ENCODE measurements around the gene P2RX5. TPM values are rescaled to one million over a fixed set of nuclear protein-coding genes. Genes with fewer than 3 reads are reported as not detected.
A peak's percentile ranks its signal among the peaks of the same experiment; 100 is the strongest.
"Not testable (repeated sequence)": the region's sequence is repeated elsewhere in the genome, so short reads cannot be mapped to it uniquely, and the experiment has no call there.

The P2RX5 gene
- total and polyA plus RNA-seq, 2 experiments from 2014 or later: 0.09 to 0.46 TPM

- Histone ChIP-seq H3K4me3 (no peak overlapping the region), H3K27ac (no peak overlapping the region), H3K36me3 (no peaks in the 10 kb centered on the region), H3K27me3 (peaks cover 5% of the 10 kb centered on the region), H3K4me1 (ENCODE audit: low read depth) (peaks cover 4% of the 10 kb centered on the region), H3K9me3 (ENCODE audit: low read depth) (no peaks in the 10 kb centered on the region)
- no peak for TF ChIP-seq CTCF (IDR thresholded peaks at IDR 0.05; ENCODE audit: low read depth, low read length)
- DNase-seq (ENCODE audit: low read depth in 1 of 2, low spot score in 1 of 2): peak in 1 of 2 donors; percentile 12
These were observed 42.8 kb upstream of the P2RX5 start for GRCh38 chr17:3738562-3739295.

- TF ChIP-seq CTCF (IDR thresholded peaks at IDR 0.05; ENCODE audit: low read depth, low read length): no peak
- peaks cover 5% of the 10 kb centered on the region for H3K27me3 ChIP-seq
- H3K4me1 ChIP-seq (ENCODE audit: low read depth): peaks cover 4% of the 10 kb centered on the region
- H3K4me3 ChIP-seq: no peak overlapping the region
- no peaks in the 10 kb centered on the region for H3K9me3 ChIP-seq (ENCODE audit: low read depth)
- no peak for DNase-seq (ENCODE audit: low read depth in 1 of 2, low spot score in 1 of 2)
- H3K36me3 ChIP-seq: no peaks in the 10 kb centered on the region
- H3K27ac ChIP-seq: no peak overlapping the region
These were observed 39.6 kb upstream of the P2RX5 start for GRCh38 chr17:3735515-3735914.

GRCh38 chr17:3734911-3735276, 38.9 kb upstream of the P2RX5 start:
- H3K4me1 ChIP-seq (ENCODE audit: low read depth); H3K36me3 ChIP-seq; DNase-seq (ENCODE audit: low read depth in 1 of 2, low spot score in 1 of 2); H3K27me3 ChIP-seq; H3K4me3 ChIP-seq; H3K27ac ChIP-seq; H3K9me3 ChIP-seq (ENCODE audit: low read depth): not testable (repeated sequence)

- no peak overlapping the region for H3K4me3 ChIP-seq
- no peak overlapping the region for H3K27ac ChIP-seq
- peaks cover 5% of the 10 kb centered on the region for H3K27me3 ChIP-seq
- TF ChIP-seq CTCF (IDR thresholded peaks at IDR 0.05; ENCODE audit: low read depth, low read length): no peak
- H3K4me1 ChIP-seq (ENCODE audit: low read depth): no peaks in the 10 kb centered on the region
- peak in 1 of 2 donors; percentile 38 for DNase-seq (ENCODE audit: low read depth in 1 of 2, low spot score in 1 of 2)
- H3K36me3 ChIP-seq: no peaks in the 10 kb centered on the region
- no peaks in the 10 kb centered on the region for H3K9me3 ChIP-seq (ENCODE audit: low read depth)
These were observed 36.3 kb upstream of the P2RX5 start for GRCh38 chr17:3732210-3732621.

GRCh38 chr17:3730881-3731429, 35.0 kb upstream of the P2RX5 start:
- H3K4me3 ChIP-seq: no peak overlapping the region
- TF ChIP-seq CTCF (IDR thresholded peaks at IDR 0.05; ENCODE audit: low read depth, low read length): no peak
- peak in 1 of 2 donors; percentile 72 for DNase-seq (ENCODE audit: low read depth in 1 of 2, low spot score in 1 of 2)
- H3K27me3 ChIP-seq: no peaks in the 10 kb centered on the region
- H3K9me3 ChIP-seq (ENCODE audit: low read depth): no peaks in the 10 kb centered on the region
- no peaks in the 10 kb centered on the region for H3K36me3 ChIP-seq
- peak overlapping the region; percentile 64 for H3K27ac ChIP-seq
- no peaks in the 10 kb centered on the region for H3K4me1 ChIP-seq (ENCODE audit: low read depth)

- no peak for DNase-seq (ENCODE audit: low read depth in 1 of 2, low spot score in 1 of 2)
- TF ChIP-seq CTCF (IDR thresholded peaks at IDR 0.05; ENCODE audit: low read depth, low read length): no peak
- no peaks in the 10 kb centered on the region for H3K27me3 ChIP-seq
- H3K4me1 ChIP-seq (ENCODE audit: low read depth): no peaks in the 10 kb centered on the region
- no peak overlapping the region for H3K4me3 ChIP-seq
- no peaks in the 10 kb centered on the region for H3K36me3 ChIP-seq
- H3K9me3 ChIP-seq (ENCODE audit: low read depth): no peaks in the 10 kb centered on the region
- H3K27ac ChIP-seq: no peak overlapping the region
These were observed 33.9 kb upstream of the P2RX5 start for GRCh38 chr17:3729881-3730280.

GRCh38 chr17:3728099-3728498, 32.1 kb upstream of the P2RX5 start:
- not testable (repeated sequence) for H3K4me3 ChIP-seq; H3K9me3 ChIP-seq (ENCODE audit: low read depth); H3K36me3 ChIP-seq; H3K27ac ChIP-seq; H3K4me1 ChIP-seq (ENCODE audit: low read depth); DNase-seq (ENCODE audit: low read depth in 1 of 2, low spot score in 1 of 2); H3K27me3 ChIP-seq

Measured in cardiac muscle cell (in vitro differentiated cells and primary cell).